GM21723 (cell line): ENCODE results near the gene TSPAN32.

Source experiments
- ATAC-seq: cut with Tn5 transposase; IDR thresholded peaks from one replicate; pipeline ENCODE4 v1.9.1; 2021; ENCODE audit warnings: mild to moderate bottlenecking, moderate library complexity; ENCODE audit not compliant: unreplicated experiment

TSPAN32 gene

DNA sequence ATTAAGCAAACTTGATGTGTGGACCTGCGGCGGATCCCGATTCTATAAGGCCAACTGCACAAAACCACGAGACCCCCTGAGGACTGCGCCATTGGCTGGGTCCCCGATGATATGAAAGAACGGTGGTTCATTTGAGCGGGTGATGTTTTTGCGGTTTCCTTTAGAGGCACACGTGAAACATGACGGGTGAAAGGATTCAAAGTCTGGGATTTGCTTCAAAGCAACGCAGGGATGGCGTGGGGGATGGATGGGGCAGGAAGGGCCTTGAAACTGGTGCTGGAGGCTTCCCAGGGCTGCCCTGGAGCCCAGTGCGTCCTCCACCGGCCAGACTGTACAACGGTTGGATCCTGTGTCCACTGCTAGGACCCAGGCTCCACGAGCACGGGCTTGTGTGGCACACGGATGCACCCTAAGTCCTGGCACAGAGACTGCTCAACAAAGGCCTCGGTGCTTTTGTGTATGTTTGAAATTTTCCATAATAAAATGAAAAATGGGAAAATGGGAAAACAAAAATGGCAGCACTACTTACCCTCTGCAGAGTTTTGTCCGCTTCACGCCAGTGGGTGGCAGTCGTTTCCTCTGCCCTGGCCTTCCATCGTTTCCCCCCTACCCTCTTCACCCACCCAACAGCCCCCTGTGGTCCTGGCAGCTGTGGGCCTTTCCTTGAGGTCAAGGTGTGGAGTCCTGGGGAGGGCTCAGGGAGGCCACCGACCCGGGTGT lies 35.1 kb upstream of the TSPAN32 start:
- no peak for ATAC-seq

DNA sequence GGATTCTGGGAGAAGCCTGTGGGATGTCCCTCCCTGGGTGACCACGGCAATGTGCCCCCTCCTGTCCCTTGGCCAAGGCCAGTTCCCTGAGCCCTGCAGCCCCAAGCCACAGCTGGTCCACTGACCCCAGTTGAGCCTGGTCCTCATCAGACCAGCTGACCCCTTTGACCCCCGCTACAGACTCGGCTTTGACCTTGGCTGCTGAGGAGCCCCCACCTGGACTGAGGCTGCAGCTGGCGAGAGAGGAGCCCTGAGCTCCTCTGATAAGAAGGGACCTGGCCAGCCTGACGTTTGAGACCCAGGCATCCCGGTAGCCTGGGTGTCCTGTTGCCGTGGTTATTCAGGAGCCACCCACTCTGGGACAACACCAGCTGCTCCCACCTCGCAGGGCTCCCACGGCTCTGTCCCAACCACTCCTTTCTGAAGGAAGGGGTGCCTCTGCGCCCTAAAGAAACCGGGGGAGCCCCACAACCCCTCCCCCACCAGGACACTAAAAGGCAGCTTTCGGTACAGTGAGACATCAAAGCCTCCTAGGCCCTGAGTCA lies 34.4 kb upstream of the TSPAN32 start:
- ATAC-seq, result no peak

DNA sequence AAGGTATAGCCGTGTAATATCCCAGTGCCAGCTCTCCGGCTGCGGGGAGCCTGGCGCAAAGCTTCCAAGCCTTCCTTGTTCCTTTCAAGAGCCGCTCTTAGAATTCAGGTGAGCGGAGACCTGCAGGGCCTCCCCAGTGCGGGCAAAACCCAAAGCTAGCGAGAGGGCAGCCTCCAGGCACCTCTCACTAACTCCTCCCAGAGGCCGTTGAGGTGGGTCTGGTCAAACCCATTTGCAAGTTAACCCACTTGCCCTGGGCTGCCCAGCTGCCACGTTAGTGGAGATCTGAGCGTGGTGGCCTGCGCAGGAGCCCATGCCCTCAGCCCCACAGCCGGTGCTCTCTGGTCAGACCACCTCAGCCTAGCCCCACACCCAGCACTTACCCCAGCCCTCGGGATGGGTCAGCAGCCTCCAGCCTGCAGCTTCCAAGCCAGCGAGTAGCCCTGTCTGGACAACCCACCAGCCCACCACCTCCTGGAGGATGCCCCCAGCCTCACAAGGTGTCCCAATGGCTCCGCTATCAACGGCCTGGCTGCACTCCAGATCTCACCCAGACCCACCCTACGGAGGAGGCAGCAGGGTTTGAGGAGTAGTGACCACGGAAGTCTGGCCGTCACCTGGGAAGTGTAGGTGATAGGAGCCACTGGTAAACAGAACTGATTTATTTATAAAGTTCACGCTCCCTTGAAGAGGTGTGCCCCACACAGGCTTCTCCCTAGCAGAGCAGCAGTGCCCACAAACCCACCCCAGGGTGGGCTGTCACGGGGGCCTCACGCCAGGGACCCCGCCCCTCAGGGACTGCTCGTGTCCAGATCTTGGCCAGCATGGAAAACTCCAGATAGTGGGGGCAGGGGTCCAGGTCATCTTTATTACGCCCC lies 33.7 kb upstream of the TSPAN32 start:
- ATAC-seq, result no peak

DNA sequence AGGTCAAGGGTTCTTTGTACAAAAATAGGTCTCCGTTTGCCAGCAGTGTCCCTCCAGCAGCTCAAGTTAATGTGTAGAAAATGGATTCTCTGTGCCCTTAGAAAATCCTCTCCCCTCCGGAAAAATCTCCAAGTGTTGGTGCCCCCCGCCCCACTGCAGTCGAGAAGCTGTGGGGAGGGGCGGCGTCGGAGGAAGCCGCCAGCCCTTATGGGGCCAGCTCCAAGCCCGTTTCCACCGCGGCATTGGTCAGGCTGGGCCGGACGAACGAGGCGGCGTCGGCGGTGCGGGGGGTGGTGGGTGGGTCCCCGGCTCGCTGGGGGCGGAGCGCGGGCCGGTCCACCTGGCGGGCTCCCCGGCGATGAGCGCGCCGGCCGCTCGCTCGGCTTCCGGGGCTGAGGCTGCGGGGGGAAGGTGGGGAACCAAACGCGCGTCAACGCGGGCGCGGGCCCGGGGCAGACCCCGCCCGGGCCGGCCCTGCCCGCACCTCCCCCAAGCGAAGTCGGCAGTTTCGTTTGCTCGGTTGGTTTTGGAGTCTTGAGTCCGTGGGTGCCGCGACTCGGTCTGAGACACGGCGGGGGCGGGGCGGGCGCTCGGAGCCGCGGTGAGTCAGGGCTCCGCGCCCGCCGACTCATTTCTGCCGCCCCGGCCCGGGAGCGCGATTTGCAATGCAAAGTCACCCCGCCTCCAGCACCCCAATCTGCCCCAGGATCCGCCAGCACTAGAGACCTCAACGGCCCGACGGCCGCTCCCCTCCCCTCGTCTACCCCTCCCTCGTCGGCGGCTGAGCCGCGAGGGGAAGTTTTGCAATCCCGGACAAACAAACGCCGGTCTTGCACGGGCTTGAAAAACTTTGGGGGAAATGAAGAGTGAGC lies 32.8 kb upstream of the TSPAN32 start:
- ATAC-seq, result no peak

DNA sequence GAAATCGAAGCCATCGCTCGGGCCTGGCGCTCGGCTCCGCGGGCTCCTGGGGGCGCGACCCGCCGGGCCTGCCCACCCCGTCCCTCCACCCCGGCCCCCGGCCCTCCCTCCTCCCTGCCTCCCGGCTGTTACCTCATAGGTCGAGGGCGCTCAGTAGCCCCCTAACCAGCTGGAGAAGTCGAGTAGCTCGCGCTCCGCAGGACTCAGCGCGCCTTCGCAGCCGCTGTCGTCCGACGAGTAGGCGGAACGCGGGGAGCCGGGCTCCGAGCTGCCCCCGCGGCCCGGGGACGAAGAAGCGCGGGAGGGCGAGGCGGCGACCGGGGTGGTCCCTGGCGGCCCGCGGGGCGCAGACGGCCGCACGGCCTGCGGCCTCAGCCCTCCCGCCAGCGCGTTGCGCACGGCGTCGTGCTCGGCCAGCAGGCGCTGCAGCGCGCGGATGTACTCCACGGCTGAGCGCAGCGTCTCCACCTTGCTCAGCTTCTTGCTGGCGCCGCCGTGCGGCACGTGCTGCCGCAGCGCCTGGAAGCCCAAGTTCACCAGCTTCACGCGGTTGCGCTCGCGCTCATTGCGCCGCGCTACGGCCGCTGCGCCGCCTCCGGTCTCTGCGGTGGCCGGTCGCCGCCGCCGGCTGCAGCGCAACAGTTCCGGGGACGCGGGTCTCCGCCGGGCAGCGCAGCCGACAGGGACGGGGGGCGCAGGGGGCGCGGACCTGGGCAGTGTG lies 32.1 kb upstream of the TSPAN32 start:
- no peak for ATAC-seq

DNA sequence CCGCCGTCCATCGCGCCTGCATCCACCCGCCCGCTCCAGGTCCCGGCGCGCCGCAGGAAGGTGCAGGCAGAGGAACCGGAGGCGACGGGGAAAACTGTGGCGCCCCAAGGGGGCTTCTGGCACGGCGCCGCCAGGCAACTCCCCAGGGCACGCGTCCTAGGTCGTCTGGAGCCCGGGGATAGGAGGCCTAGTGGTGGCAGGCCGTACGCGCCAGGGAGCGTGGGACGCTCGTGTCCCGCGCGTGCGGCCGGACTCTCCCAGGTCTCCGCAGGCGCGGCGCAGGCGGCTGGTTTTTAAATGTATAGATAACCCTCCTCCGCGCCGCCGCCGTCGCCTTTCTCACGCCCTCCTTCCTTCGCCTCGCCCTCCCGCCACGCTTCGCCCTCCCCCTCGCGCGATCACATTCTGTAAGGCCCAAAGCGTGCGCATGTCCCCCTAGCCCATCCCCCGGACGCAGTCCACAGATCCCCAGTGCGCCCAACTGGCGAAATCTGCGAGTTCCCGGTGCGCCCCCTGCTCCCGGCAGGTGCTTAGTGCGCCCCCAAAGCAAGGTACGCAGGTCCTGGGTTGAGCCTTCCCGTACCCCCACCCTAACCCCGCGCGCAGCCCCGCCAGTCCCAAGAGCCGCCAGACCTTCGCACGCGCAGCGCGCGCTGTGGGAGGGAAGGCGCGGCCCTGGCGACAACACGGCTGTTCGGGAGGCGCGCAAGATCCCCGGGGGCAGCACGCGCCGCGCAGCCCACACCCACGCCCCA lies 31.3 kb upstream of the TSPAN32 start, which contains the start of gene ASCL2:
TSS of gene ASCL2 (minus strand) at position 267 of the 755 bp plus-strand sequence. CDS start at position 11, 256 bp downstream.
- no peak for ATAC-seq

DNA sequence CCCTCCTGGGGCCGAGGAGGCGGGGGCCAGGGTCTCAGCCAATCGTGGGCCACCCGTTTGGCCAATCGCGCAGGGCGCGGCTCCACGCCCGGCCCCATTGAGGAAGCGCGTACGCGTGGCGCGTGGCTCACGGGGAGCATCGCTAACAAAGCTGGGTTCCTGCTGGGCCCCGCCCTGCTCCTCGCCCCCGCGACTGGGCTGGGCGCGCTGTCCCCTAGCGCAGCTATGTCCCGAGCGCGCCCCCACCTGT lies 30.8 kb upstream of the TSPAN32 start:
- ATAC-seq, result no peak

DNA sequence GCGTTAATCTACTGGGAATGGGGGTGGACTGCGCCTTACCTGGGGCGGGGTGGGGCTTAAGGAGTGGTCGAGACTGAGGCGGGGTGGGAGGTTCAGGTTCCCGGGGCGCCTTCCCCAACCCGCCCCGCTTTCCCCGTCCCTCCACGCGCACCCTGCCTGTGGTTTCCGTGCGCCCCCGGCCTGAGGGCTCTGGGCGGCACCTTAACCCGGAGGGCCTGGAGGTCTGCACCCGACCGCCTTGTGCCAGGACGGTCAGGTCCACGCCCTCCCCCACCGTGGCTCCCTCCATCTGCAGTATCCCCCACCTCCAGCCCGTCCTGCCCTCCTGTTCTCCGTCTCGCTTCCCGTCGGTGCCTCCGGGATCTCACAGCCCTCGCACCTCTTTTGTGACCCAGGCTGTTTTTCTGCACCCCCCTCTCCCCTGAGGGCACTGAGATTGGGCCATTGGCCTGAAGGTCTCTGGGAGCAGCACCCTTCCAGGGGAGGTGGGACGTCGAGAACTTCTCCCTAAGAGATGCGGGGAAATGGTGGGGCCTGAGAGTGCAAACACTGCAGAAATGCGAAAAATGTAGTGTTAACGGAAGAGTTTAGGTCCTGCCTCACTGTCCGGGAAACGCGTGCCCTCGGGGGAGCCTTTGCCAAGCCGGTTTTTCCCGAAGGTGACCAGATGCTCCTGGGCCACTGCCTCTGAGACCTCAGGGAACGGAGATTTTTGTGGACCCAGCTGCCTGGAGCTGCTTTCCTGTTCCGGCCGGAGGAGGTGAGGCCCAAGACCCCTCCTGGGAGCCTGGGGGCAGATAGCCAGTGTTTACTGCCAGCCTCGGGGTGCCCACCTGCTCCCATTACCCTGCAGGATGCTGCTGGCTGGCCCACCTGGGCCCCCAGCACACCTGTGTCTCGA lies 30.2 kb upstream of the TSPAN32 start:
- no peak for ATAC-seq

DNA sequence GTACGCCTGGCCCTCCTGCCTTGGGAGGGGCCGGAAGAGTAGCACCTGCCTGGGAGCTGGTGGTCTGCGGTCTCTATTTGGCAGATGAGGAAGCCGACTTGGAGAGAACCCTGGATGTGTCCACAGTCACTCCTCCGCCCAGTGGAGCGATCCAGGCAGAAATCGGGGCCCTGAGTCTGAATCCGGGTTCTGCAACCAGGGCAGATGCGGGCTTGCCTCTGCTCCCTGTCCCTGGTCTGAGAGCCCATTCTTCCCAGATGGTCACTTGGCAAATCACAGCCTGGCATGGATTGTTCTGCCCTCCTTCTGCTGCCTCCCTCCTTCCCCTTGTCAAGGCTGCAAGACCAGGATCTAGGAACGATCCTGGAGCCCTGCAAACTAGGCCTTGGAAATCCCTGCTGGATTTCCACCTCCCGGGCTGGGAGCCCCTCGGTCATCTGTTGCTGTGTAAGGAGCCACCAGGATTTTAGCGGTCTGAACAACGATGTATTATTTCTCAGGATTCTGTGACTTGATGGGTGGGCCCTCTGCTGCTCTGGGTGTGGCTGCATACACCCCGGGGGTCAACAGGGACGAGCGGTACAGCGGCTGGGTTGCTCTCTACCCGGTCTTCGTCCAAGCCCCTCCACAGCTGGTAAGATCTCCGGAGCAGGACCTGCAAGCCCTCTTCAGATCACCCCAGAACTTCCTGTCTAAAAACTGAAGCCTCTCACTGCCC lies 29.4 kb upstream of the TSPAN32 start:
- no peak for ATAC-seq

DNA sequence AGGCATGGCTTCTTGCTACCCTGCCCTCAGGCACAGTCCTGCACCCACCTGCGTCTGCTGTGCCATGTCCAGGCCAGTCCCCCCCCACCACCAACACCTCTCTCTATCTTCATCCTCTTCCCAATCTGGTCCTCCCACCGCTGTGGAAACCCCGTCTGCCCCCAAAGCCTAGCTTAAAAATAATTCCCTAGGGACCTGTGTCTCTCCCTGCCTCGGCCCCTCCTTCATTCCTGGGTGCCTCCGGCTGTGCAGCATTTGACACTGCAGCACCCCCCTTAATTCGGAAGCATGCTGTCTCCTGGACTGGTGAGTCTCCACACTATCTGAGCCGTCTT lies 28.9 kb upstream of the TSPAN32 start:
- no peak for ATAC-seq

DNA sequence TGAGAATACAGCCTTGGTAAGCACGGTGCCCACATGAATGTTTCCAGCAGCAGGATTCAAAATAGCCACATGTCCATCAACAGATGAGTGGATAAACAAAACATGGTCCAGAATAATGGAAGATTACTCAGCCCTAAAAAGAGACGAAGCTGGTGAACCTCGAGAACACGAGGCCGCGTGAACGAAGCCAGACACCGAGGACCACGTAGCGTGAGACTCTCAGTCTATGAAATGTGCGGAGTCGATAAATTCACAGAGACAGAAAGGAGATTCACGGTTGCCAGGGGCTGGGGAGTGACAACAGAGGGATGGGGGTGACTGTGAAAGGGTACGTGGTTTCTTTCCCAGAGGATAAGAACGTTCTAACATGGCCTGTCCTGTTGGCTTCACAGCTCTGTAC lies 28.5 kb upstream of the TSPAN32 start:
- no peak for ATAC-seq

DNA sequence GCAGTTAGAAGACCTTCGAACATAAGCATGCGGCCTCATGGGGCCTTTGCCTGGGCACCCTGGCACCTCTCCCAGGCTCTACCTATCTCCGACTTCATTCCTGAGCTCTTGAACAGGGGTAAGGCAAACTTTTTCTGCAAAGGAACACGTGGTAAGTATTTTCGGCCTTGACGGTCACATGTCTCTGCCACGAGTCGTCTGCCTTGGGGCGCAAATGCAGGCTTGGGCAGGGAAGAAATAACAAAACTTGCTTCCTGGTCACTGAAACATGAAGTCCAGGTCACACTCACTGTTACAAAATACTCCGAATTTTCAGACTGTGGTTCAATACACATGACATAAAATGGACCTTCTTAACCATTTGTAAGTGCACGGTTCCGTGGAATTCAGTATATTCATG lies 28.0 kb upstream of the TSPAN32 start:
- ATAC-seq, result no peak

DNA sequence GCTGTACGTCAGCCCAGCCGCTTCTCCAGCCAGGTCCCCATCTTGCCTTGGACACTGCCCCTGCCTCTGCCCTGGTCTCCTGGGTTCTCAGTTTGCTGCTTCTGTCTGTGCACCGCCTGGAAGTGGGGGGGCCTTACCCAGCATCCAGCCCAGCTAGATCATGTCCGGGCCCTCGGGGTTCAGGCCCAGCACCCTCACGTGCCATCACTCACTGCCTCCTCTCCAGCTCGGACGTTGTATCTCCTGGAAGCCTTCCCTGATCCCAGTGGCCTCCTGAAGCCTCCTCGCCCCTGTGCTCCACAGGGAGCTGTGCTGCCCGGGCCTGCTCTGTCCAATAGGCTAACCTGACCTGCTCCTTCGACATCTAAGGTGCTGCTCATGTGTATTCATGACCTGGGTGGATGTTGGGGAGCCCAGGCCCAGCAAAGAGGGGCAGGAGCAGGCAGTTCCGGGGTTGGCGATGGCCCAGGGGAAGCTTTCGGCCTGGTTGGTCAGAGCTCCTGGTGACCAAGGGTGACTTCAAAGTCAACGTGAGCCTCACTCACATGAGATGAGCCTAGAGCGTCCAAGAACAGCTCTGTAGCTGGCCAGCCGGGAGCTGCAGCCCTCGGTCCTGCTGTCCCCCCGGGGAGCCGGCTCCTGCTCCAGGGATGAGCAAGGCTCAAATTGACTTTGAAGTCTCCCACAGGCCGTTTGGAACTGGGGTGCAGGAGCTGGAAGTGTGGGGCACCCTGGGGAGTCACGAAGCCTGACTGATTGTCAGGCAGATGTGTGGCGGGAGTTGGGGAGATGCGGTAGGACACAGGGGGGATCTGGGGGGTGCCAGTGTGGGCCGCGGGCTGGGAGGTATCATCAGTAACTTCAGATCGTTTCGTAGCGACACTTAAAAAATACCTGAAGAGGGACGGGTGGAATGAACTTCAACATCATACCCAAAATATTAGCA lies 26.2 kb upstream of the TSPAN32 start:
- no peak for ATAC-seq

DNA sequence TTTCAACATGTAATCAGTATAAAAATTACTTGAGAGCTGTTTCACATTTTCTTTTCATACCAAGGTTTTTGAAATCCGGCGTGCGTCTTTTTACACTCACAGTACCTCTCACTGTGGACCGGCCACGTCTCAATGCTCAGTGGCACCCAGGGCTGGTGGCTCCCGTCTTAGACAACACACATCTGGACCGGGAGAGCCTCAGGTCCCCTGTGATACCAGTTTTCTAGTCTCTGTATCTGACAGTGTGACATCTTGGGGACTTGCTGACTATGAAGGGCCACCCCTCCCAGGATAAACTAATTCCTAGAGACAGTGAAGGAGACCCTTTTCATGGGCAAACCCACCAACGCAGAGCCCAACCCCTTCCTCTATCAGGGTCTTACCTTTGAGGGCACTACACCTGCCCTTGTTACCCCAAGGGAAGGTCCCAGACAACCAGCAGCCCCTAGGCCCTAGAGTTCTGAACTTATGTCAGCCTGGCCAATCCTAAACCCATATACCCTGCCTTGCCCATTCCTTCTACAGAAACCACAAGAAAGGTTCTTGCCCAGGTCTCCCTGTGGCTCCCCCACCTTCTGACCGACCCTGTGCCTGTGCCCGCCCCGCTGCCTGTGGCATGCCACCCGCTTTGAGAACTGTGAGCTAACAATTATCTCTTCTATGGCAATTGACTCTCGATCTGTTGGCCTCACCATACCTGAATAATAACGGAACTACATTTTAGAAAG lies 25.4 kb upstream of the TSPAN32 start:
- no peak for ATAC-seq

DNA sequence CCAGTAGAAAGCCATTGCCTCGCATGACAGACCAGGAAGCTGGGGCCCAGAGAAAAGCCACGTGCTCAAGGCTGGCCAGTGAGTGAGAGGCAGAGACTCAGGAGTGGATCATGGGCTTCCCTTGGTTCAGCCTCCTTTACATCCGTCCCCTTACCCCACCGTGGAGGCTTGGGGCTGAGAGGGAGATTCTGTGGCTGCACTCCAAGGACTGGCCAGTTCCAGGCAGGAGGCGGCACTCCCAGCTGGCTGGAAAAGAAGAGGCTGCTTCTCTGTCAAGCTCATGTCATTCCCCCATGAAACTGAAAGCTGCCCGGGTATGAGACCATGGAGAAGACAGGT lies 24.8 kb upstream of the TSPAN32 start:
- ATAC-seq, result no peak

DNA sequence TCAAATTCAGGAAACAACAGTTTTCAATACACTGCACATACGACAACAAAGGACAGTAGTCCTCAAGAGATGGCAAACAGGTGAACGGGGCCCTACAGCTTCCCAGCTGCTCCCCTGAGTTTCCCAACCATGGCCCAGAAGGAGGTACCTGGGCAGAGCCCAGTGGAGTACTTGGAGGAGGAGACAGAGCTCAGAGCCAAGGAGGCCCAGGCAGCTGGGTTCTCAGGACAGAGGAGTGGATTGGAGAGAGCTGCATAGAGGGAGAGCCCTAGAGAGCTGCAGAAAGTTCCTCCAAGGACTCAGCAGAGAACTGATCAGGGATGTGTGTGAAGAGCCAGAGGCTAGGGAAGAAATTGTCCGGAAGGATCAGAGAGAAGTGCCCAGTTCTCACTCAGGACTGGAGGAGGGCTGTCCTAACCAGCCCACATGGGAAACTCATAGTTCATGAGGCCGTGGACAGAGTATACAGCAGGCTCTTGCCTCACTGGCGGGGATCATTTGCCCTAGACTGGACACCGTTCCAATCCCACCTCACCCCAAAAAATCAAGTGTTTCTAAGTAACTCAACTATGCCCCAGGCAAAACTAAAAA lies 23.8 kb upstream of the TSPAN32 start:
- no peak for ATAC-seq
